CD1c-positive myeloid dendritic cell (primary cell): ENCODE data around the gene SYDE2.
"Not testable (repeated sequence)": the region's sequence is repeated elsewhere in the genome, so short reads cannot be mapped to it uniquely, and the experiment has no call there.

Experiments
- DNase-seq: peaks from one replicate; pipeline ENCODE4 v3.0.0-alpha.2; 2016; ENCODE audit errors: extremely low spot score

The SYDE2 gene

DNA sequence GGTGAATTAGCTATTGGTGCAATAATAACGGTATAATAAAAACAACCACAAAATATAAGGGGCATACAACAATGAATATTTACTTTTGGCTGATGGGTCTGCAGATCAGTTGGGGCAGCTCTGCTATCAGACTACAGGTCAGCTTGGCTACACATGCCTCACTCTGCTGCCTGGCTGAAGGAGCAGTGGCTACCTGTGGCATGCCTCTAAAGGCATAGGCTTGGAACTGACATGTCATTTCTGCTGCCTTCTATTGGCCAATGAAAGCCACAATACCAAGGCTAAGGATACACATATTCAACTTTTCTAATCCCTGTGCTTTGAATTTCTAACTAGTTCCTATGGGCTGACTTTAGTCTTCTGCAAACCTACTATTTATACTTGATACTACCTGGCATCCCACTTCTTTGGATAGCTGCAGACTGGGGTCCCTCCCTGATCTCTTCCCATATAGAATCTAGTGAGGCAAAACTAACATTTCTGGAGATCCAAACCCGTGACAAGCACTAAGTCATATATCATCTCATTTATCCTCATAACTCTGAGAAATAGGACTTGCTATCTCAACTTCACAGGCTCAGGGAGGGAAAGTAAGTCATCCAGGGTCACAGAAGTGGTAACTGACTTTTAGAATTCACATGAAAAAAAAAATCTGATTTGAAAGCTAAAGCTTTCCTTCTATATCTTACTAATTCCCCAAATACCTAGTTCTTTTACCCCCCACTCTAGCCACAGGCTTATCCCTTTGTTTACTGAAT, 19.2 kb upstream of the SYDE2 start:
- no peak for DNase-seq

DNA sequence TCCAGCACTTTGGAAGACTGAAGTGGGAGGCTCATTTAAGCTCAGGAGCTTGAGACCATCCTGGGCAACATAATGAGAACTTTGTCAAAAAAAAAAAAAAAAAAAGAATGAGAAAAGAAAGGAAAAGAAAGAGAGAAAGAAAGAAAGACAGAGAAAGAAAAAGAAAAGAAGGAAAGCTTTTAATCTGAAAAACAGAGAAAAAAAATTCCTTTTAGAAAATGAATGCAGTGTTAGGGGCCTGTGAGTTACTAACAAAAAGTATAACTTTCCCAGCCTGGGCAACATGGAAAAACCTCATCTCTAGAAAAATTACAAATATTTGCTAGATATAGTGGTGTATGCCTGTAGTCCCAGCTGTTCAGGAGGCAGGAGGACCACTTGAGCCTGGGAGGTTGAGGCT, 15.9 kb upstream of the SYDE2 start:
- no peak for DNase-seq

DNA sequence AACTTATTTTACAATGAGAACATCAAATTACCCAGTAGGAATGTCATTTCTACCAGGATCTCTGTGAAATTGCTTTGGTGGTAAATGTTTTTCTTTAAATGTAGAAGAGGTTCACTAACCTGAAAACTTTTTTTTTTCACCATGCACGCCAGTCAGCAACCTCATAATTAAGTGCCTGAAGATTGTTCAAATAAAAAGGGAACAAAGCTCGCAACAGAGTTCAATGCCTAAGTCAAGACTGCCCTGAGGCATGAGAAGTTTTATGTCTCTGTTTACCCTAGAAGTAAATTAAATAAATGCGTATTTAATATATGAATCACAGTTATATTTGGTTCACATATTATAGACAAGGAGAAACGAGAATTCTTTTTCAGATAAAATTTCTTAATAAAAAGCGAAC, 13.8 kb upstream of the SYDE2 start:
- no peak for DNase-seq

DNA sequence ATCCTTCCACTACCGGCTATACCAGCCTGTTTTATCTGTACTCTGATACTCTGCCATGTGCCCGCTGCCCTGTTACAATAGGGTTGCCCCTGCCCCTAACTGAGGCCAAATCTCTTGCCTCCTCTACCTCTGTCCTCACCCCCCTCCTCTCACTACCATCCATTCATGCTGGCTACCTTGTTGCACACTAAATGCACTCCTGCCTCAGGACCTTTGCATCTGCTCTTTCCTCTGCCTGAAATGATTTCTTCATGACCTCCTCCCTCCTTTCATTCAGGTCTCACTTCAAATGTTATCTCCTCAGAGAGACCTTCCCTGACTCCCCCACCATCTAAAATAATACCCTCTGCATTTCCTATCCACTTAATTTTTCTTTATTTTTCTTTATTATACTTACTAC, 7.7 kb upstream of the SYDE2 start:
- no peak for DNase-seq

DNA sequence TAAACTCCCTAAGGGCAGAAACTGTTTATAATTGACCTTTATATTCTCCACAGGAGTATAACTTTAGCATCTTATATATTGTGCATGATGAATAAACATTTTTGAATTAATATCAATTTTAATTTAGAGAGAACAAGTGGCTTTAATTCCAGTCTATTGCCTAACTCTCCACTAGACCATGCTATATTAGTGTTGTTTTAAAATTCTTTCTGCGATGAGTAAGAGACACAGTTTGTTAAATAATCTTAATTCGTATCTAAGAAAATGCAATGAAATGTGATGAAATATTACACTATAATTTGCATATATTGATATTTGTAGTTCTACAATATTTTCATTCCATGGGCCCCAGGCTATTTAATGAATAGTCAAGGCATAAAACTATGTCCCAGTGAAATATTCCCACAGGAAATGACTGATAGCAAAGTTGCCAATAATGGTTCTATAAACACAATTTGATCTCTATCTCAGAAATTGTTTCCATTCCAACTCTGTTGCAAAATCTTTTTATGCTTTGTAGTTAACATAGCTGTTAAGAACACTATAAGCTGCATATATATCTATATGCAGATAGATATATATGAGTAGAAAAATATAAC, 2.9 kb upstream of the SYDE2 start:
- no peak for DNase-seq

DNA sequence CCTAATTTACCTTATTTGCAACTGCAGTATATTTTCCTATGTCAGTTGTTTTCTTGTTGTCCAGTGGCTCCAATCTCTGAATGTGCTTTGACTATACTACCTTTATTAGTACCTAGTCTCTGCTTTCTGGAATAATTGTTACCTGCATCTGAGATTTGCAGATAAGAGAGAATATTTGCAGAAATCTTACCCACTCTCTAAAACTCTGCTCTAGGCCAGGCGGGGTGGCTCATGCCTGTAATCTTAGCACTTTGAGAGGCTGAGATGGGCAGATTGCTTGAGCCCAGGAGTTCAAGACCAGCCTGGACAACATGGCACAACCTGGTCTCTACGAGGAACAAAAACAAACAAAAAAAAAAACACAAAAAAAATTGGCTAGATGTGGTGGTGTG, 2.0 kb upstream of the SYDE2 start:
- no peak for DNase-seq

DNA sequence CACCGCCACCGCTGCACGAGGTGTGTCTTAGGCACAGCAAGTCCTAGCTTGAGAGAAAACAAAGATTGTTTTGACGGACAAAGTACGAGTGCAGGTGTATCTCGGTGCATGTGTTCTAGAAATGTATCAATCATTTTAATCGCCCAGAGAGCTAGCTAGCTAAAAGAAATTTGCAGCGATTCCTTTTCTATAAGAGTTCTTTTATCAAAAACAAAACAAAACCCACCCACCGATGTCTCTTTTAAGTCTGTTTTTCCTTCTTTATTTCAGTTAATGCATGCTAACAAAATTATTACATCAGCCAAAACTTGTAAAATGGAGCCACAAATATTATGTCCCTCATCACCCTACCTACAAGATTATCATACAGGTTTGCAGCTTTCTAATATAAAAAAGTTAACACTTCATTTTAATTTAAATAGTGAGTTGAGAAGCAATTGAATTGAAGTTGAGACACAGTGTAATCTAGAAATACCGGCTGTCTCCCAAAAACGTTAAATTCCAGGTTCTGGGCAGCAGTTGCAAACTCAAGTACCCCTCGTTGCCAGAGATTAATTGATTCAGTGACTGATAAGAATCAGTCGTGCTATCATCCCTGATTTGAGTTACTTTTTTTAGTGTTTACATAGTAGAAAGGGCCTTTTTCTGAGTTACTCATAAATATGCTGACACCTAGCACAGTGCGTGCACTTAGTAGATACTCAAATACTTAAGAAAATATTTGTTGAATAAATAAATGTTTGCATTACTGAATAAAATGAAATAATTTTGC, 1.5 kb upstream of the SYDE2 start:
- peak; percentile 7 for DNase-seq

DNA sequence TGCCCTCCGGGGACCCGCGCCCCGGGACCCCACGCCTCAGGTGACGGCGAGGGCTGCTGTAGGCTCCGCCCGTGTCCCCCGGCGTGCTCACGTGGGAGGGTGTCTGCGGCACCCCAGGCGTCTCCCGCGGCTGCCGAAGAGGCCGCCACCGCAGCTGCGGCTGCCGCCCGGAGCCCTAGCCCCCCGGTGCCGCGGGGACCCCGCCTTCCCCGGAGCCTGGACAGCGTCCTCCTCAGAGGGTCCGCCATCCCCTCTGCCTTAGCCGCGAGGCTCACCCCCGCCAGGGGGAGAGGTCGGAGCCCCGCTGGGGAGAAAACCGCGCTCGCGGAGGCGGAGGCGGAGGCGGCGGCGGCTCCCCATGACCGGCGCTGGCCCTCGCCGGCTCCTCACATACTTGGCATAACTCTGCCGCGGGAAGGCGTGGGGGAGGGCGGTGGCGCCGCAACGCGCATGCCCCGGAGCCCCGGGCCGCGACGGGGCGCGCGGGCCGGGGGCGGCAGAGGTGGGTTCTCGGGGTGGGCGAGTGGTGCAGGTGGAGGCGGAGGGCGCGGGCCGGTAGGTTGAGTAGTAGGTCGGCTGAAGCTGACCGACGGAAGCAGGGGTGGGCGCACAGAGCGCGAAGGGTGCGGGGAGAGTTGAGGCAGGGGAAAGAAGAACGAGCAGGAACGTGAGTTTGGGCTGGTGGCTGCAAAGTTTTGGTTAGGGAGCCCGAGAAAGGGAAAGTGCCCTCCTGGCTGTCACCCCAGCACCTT, 700 bp upstream of the SYDE2 start:
- DNase-seq, result peak; percentile 43

DNA sequence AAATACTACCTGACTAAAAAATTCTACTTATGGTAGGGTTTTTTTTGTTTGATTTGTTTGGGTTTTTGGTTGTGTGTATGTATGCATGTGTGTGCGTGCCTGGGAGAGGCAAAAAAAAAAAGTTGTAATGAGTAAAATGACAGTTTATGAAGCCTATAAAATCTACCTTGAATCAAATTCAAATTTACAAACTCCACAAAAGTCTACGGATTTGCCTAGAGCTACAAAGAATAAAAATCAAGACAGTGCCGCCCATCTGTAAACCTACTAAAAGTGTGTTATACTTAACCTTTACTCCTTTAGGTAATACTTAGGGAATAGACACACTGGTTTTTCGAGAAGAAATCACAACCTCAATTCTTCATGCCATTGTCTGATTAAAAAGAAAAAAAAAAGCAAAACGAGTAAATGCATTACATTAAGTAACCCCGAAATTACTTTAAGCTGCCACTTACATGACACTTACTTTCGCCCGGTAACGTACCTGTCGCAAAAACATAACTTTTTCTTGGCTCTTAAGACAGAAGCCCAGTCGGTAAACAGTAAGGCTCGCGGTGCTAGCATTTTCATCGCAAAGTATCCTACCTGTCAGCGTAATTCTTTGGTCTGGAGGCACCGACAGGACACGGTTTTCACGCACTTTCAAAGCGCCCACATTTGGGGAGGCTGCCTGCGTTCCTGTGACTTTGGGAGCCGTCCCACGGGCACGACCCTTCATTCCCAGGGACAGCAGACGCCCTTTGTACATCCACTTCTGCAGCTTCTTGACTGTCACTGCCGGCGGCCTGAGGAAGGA, 951 bp downstream of the SYDE2 start:
- DNase-seq, result no peak

DNA sequence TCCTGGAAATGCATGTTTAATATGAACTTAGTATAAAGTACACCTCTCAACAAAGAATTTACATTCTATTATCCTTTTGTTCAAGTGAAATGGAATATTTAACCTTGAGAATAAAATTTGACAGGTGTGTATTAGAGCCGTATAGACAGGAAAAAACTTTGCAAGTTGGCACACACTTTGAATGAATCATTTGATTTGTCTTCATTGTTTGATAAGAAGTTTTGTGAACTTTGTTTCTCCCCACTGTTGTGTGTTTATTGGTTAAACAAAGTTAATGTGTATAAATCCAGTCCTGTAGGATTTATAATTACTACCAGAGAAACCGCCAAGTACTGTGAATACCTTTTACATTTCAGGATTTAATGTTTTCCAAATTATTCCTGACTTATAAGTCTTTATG, 2.0 kb downstream of the SYDE2 start:
- DNase-seq, result no peak

DNA sequence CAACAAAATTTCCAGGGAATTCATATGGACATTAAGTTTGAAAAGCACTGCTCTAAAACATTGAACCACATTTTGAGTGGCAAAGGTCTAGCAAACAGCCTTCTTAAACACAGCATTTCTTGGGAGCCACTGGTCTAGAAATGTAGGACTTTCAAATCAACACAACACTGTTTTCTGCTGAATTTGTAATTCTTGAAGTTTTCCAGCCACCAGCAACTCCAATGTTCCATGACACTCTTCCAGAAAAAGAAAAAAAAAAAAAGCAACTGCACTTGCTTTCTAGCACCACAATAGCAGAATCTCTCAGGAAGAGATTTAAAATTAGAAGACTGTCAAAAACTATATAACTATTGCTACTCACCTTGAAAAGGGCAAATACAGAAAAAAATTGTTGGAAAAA, 4.5 kb downstream of the SYDE2 start:
- no peak for DNase-seq

DNA sequence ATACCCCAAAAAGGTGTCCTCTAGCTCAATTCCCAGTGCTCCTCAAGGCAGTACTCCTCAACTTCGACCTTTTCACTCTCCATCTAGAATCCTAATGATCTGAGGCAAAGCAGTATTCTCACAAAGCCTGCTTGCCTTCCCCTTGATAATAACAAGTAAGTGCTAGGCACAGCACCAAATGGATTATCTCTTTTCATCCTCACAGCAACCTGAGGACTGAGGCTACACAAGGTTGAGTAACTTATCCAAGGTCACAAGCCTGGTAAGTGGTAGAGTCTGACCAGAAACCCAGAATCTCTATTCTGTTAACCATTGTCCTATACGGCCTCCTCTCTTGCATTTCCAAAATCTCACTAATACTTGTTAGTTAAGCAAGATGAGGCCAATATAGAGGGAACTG, 5.1 kb downstream of the SYDE2 start:
- DNase-seq, result no peak

DNA sequence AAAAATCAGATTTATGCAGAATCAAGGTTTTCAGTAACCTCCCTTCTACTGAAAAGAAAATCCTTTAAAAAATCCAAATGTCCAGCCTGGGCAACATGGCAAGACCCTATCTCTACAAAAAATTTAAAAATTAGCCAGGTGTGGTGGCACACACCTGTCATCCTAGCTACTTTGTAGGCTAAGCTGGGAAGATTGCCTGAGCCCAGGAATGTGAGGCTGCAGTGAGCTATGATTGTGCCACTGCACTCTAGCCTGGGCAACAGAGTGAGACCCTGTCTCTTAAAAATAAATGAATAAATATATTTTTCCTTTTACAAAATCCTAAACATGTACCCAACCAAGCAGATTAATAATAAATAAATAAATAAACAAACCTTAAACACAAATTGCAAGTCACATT, 8.7 kb downstream of the SYDE2 start:
- DNase-seq, result not testable (repeated sequence)

DNA sequence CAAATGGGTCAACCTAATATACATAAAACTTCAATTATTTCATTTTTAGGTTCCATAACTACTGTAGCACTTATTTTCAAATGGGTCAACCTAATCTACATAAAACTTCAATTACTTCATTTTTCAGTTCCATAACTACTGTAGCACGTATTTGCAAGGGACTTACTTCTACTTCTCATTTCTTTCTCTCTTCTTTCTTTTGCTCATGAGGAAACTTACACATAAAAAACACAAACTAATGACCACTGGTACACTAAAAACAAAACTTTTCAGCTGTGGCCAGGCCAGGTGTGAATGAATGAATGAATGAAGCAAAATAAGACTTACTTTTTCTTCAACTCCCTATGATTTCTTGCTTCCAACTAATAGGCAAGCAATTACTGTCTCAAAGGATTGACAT, 11.7 kb downstream of the SYDE2 start:
- no peak for DNase-seq

DNA sequence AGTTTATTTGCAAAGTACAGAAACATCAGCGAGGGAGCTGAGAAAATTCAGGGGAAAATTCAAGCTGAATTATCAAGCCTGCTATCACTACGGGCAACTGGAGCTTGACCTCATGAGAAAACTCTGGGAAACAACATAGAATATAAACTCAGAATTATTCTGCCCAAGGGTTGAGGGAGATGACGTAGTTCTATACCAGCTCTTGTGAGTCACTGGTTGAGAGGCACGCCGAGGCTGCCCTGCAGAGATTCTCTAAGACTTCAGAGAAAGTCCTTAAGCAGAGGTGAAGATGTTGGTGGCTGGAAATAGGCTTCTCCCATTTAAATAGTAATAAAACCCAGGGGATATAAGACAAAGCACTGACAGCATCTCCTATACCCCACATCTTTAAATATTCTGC, 12.3 kb downstream of the SYDE2 start:
- no peak for DNase-seq

DNA sequence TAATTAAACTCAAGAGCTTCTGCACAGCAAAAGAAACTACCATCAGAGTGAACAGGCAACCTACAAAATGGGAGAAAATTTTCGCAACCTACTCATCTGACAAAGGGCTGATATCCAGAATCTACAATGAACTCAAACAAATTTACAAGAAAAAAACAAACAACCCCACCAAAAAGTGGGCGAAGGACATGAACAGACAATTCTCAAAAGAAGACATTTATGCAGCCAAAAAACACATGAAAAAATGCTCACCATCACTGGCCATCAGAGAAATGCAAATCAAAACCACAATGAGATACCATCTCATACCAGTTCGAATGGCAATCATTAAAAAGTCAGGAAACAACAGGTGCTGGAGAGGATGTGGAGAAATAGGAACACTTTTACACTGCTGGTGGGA, 13.8 kb downstream of the SYDE2 start:
- not testable (repeated sequence) for DNase-seq

DNA sequence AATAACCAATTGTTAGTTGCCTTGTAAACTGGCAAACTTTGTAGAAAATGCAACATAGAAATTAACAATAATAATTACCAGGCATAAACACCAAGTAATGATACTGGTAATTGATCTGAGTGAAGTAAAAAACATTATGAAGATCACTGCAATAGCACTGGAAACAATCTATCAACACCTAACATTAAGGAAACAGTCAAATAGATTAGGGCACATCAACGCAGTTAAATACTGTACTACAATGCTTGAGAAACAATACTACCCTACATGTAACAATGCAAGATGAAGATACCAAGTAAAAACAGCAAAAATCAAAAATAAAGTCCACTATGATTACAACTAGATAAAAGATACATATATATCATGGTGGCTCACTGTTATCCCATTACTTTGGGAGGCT, 16.6 kb downstream of the SYDE2 start:
- DNase-seq, result no peak

DNA sequence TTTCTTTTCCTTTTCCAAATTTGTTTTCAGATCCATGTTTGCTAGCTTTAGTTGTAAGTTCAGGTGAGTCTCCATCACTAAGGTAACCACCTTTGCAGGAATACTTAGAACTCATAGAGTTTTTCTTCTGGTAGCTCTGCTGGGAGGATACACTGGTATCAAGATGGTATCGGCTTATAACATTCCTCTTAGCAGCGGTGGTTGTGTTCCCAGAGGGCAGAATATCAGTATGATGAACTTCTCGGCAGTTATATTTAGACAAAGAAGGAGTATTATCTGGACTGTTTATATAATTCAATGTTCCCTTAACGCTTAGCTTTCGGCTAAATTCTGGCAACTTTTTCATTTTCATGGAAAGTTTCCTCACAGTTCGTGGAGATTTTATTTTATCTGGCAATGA, 18.1 kb downstream of the SYDE2 start:
- DNase-seq, result no peak

DNA sequence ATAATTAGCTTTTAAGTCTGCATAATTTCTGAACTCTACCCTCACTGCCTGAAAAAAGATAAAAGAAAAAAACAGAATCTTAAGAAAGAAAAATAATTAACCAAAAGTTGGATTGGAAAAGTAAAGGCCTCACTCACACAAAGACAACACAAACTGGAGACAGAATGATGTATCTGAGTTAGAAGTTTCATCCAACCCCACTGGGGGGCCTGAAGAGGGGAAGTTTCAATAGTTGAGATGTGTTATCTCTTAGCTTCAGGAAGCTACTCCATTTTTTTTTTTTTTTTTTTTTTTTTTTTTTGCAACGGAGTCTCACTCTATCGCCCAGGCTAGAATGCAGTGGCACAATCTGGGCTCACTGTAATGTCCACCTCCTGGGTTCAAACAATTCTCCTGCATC, 19.9 kb downstream of the SYDE2 start:
- DNase-seq, result no peak

DNA sequence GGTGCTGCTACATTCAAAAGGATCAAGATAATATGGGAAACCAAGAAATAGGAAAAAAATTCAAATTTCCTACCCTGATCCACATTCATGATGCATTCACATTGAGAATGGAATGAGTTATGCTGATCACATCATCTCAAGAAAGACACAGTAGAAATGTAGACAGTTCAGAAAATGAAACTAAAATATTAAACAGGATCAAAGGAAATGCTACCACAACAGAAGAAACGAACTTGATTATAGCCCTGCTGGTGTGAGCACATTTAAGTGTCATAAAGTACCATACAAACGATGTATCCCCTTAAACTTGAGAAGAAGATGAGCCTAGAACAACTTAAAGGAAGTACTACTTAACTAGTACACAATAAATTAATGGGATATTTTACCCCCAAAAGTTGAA, 21.3 kb downstream of the SYDE2 start:
- no peak for DNase-seq

DNA sequence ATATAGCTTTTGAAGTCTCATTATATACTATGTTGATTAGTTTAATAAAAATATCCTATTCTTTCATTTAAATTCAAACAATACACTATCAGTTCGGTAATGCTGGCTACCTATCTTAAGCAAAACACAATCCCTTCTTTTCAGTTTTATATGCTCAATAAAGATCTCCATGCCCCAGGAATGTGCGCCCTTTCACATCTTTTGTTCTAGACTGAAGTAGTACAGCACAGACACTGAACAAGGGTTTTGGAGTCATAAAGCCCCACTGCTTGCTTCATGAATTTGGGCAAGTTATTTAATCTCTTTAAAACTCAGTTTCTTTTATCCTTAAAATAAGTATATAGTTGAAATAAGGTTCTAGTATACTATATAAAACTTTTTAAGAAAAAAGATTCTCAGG, 22.4 kb downstream of the SYDE2 start:
- DNase-seq, result no peak

DNA sequence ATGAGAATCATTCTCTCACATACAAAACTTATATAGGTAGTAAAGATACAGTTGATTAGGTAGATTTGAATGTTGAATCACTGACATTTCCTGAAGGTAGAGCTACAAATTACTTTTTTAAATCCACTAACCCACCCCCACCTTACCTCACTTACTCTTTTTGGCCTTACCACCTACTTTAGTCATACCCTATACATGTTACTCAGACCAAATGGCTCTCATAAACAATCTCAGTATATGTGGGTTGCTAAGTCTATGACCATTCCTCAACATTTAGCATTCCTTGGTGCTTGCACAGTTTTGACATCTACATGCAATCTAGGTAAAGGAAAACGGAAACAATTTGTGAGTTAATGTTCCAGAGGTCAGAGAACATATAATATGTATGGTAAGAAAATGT, 26.3 kb downstream of the SYDE2 start:
- DNase-seq, result no peak
